HS-27A (cell line): ENCODE data around the gene LZTFL1.

ENCODE experiments used
- DNase-seq: peaks from one replicate; pipeline ENCODE4 v3.0.0-alpha.2; 2012; ENCODE audit warnings: low read depth, missing footprints

LZTFL1 gene

DNA sequence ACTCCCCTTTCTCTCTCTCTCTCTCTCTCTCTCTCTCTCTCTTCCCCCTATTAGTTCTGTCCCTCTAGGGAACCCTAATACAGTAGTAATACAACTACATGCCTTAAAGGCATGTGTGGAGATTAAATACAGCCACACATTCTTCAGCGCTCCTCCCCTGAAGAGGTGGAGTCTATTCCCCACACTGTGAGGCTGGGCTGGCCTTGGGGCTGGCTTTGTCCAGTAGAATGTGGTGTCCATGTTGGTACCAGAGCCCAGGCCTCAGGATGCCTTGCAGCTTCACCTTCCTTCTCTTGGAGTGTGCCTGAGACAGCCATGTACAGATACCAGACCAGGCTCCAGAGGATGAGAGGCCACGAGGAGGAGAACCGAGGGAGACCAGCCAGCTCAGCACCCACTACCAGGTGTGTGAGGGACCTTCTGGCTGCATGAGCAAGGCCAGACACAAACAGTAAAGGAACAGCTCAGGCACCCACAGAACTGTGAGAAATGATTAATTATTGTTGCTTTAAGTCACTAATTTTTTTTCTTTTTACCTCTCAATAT lies 56.2 kb downstream of the LZTFL1 start:
- DNase-seq, result no peak

DNA sequence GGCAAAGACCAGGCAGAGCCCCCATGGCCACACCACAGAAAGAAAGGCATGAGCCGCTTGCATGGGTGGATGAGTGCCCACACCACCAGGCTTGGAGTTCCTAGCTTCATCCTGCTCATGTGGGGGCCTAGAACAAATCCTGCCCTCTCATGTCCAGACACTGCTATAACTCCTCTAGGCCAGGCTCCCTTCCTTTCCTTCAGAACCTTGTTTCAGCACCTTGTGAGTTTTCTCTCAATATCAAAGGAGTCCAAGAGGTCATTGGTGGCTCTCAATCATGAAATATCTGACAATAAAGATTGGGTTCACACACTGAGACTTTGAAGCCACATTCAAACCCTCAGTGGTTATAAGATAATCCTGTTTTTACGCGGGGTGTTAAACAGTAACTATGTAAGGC lies 58.3 kb downstream of the LZTFL1 start:
- no peak for DNase-seq

DNA sequence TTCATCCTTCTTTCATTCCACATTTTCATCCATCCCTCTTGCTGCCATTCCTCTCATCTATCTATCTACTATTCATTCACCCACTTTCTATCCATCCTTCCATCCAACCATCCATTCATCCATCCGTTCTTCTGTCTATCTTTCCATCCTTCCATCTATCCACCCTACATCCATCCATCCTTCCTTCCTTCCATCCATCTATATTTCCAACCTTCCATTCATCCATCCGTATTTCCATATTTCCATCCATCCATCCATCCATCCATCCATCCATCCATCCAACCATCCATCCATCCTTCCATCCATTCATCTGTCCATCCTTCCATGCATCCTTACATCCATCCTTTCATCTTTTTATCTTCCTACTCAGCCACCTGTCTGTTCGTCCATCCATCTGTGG lies 59.5 kb downstream of the LZTFL1 start:
- DNase-seq, result no peak

DNA sequence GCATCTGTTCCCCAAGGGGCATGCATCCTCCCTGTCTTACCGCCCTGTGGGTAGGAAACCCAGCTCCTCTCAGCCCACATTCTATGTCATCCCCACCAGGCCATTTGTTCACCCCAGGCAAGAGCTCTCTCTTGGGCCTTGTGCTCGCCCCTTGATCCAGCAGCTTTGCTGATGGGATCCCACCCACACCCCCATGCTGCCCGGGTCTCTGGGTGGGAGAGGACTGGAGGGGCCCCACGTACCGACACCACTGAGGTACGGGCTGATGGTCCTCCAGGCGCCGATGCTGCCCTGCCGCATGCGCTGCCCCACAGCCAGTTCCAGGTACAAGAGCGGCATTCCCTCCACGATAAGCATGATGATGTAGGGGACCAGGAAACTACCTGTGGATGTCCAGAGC lies 60.1 kb downstream of the LZTFL1 start:
- no peak for DNase-seq

DNA sequence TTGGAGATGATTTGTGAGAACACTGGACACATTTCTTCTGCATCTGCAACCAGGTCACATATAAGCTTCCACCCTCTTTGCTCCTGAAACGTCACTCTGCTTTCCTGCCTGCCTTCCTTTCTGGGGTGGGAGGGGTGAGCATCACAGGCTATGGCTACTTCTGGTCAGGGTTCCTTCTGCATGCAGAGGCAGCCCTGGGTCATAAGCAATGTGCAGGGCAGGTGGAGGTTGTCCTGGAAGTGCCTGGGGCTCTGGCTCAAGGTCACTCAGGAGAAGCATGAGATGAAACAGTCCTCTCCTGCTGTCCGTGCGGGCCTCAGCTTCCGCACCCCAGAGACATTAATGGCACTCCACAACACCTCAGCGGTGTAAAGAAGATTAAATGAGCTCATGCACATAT lies 60.6 kb downstream of the LZTFL1 start:
- no peak for DNase-seq

DNA sequence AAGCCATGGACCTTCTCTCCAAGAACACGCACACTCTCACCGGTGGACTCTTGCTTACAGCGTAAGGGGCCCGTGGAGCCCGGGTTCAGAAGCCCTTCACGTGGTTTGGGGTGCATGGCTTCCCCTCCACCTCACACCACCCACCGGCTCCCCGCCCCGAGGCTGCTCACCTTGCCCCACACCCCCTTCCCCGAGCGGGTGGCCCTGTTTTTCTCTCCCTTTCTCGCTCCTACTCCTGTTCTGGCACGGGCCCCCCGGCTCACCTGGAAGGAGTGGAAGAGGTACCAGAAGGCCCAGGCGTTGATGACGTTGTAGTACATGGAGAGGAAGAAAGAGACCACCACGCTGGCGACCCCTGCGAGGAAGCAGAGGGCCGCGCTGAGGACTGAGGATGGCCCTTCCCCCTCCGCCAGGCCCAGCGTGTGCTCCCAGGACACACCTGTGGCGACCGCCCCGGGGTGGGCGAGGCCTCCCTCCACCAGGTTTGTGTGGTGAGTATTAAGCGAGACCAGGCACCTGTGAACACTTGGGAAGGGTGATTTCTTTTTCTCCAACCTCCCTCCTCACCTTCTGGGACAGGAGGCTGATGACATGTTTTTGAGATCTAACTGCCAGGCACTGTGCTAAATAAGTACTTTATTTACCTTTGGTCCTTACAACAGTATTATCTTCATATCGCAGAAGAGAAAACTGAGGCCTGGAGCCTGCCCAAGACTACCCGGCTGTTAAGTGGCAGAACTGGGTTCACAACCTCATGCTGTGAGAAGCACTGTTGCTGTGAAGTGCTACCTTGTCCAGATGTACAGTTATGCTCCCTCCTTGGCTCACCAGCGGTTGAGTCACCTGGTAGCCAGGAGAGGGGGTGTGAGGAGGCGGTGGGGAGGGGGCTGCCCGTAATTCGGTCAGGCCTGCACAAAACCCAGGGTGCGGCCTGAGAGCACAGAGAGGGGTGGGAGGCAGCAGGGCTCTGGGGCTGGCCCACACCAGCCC lies 61.9 kb downstream of the LZTFL1 start:
- DNase-seq, result no peak

DNA sequence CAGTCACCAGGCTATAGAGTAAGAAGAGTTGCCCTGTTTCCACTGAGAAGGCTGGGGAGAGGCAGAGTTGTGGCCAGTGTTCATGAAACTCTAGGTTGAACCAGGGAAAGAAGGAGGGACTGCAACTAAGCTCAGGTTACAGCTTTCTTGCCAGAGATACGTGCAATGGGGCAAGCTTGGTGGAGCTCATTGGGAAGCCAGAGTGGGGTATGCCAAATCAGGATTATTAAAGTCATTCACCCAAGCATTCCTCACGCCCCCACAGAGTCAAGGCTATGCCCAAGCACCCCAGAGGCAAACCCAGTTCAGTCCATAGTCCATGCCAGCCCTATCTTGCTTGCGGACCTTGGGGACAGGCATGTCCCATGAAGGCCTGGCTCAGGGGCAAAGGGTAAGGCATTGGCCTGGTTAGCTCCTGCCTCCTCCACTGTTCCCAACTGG lies 63.1 kb downstream of the LZTFL1 start:
- DNase-seq, result no peak

DNA sequence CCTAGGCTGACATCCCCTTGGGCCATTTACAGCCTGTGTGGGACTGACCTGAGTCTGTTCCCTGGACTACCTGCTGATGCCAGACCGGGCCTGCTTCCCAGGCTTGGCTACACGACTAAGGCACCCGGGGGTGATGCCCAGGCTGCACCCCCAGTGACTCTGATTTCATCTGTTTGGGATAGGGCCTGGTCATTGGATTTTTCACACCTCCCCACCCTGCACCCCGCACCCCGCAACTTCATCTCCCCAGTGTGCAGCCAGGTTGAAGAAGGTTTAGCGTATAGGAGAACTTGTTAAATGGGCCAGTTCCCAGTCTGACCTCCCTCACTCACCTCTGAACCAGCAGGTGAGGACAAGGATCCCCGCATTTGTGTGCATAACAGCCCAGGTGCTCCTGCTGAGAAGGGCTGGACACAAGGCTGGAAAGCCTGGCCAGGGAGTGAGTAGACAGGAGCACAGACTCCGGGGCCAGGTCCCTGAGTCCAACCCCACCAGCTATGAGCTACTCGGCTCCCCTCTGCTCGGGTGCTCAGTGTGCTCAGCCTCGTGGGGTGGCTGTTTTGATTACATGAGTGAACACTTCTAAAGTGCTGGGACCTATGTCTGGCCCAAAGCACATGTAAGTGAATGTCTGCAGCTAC lies 64.1 kb downstream of the LZTFL1 start:
- no peak for DNase-seq

DNA sequence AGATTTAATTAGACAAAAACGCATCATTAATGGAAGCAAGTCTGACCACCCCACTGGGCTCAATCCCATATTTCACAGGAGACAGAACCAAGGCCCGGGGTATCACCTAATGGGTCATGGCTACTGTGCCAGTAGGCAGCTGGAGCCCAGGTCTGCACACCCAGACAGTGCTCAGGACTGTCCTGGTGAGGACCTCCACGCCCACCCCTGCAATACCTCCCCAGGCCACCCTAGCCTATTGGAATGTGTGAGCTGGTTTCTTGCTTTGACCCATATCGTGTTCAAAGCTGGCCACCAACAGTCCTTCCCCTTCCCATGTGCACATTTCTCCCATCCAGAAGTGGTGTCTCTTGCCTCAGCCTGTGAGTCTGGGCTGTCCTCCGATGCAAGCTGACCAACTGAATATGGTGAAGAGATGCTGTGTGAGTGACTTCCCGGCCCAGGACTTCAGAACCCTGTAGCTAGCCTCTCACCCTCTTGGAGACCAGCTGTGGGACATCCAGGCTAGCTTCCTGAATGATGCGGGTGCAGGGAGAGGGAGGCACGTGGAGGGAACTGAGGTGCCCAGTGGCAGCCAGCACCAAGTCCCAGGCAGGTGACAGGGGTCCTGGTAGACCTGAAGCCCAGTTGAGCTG lies 64.7 kb downstream of the LZTFL1 start:
- no peak for DNase-seq

DNA sequence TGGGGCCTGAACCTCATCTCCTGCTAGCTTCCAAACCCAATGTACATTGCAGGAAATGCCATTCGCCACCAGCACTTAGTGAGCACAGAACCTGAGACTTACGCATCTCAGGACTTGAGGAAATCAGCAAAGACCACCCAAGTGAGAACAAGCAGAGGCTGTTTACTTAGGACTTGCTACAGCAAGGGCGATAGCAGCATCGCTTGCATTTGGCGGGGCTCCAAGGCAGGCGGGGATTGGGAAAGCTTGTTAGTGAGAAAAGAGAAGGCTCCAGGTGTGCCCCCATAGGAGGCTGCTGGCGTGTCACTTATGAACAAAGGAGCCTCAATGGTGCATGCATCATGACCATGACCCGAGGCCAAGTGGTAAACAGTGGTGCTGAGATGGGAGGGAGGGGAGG lies 65.3 kb downstream of the LZTFL1 start:
- no peak for DNase-seq

DNA sequence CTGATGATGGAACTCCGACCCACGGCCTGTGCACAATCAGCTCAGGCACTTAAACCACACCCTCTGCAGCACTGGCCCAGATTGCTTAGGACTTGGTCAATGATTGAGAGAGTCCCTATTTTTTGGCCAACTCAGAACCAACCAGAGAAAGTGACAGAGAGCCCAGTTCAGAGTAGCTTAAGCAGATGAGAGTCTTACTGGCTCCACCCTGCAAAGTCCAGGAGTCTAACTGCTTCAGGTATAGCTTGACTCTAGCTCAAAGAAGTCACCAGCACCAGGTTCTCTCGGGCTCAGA lies 65.7 kb downstream of the LZTFL1 start:
- no peak for DNase-seq

DNA sequence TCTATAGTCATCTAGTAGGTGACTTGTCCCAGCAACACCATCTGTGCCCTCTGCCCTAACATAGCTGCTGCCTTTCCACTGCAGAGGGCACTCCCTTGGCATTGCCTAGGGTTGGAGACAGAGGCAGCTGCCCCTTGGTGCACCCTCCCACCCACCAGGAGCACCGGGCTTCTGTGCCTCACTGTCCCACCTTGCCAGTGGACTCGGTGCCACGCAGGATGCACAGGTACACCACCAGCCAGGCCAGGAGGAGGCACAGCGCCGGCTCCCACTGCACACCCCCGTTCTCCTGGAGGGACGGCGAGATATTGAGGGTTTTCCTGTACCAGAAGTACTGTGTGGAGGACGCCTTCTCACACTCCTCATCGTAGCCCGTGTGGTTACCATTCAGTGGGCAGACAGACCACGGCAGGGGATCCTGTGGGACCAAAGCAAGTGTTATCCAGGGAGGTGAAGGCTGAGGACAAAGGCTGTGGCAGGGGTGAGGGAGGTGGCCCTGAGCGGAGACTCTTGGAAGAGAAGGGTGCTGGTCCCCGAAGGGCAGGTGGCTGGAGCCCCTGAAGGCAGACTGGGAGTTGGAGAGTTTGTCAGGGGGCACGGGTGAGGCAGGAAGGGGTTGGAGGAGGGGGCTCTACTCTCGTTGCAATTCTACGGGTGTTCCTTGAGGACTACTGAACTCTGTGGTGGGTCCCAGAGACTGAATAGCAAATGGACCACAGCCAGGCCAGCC lies 66.2 kb downstream of the LZTFL1 start:
- DNase-seq, result no peak

DNA sequence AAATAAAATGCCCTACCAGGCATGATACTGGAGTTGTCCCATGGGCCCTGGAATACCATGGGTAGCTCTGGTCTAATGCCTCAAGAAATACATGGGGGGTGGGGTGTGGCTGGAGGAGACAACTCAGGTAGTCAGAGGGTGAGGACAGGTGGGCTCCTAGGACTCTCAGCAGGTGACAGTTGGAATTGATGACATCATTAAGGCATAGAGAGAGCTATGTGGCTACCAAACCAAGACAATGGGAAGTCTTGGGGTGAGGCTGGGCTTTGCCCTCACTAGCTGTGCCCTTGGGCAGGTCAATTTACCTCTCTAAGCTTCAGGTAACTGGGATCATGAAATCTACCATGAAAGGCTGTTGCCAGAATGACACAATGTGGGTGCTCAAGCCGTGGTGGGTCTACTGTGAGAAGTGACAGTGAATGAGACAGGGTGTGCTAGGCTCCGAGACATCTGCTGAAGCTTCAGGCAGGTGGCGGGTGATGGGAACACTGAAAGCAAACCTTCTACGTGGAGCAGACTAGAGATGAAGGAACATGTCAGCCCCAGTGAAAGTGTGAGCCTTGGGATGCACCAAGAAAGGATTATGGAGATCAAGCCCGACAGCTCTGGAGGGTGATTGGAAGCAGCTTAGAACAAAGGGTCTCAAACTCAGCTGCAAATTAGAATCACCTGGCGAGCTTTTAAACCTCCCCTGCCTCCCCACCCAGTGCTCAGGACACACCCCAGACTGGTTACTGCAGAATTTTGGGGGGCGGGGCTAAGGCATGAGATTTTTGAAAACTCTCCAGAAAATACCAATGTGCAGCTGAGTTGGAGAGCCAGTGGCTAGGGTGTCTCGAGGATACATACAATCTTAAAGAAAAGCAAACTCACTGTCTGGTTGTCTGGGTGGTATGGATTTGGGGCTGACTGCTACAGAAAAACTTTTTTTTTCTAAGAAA lies 67.1 kb downstream of the LZTFL1 start:
- DNase-seq, result no peak

DNA sequence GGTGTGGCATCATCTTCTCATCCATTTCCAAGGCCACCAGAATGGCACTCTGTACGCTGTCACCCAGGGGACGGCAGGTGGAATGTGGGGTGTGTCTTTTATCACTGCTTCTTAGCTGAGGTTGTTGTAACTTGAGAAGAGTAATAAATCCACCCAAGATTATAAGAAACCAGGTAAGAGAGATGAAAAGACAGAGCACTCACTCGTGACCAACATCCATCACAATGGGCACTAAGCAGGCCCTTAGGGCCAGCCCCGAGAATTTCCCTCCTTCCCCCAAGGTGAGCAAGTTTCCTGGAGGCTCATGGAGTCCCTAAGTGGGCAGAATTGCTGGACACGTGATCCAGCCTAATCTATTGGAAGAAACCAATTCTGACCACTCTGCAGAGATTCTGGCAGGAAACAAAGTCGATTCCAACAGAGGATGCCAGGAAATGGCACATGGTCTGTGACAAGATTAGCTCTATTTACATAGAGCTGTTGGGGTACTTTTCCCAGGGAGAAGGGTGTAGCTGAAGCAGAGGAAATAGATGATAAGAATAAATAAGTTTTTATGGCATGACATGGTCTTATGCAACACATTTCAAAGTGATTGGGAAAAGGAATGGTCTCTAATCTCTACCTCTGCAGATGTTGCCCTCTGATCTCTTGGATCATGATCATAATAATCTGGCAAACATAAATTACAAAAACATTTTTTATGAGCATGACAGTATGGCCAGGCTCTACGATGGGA lies 68.0 kb downstream of the LZTFL1 start:
- no peak for DNase-seq
